HL-60 (cell line): ENCODE data around the gene ME2.
"Not testable (repeated sequence)": the region's sequence is repeated elsewhere in the genome, so short reads cannot be mapped to it uniquely, and the experiment has no call there.

Source experiments
- DNase-seq, 2 experiments: peaks; one replicate each; pipeline ENCODE4 v3.0.0-alpha.2; 2010 to 2020; ENCODE audit warnings: low read depth in 1 of 2, low spot score in 1 of 2
- H3K27ac ChIP-seq: fragments of 250-450 bp; sonication (Bioruptor Pico); replicated peaks from 2 replicates; pipeline ENCODE4 v1.5.1; 2020; ENCODE audit warnings: mild to moderate bottlenecking, moderate library complexity
- H3K27me3 ChIP-seq: fragments of 250-450 bp; sonication (Bioruptor Pico); 2 replicates; pipeline ENCODE4 v1.5.1; 2021; ENCODE audit warnings: mild to moderate bottlenecking, moderate library complexity; ENCODE audit not compliant: insufficient read depth, poor library complexity, severe bottlenecking
- H3K4me3 ChIP-seq: replicated peaks from 2 replicates; pipeline ENCODE4 v1.5.1; 2011; ENCODE audit warnings: mild to moderate bottlenecking, control low read depth, low read length; ENCODE audit not compliant: insufficient read depth
- CTCF ChIP-seq: IDR thresholded peaks from one replicate; pipeline ENCODE4 v1.5.1; 2011; ENCODE audit warnings: low read length, control low read depth, inconsistent platforms; ENCODE audit not compliant: insufficient read depth
- GABPA ChIP-seq: IDR thresholded peaks from 2 replicates; pipeline ENCODE4 v1.6.1; 2012; ENCODE audit warnings: low read depth
- POLR2AphosphoS5 ChIP-seq: IDR thresholded peaks from 2 replicates; pipeline ENCODE4 v1.6.1; 2012; ENCODE audit warnings: low read depth
- REST ChIP-seq: IDR thresholded peaks from 2 replicates; pipeline ENCODE4 v1.6.1; 2012; ENCODE audit warnings: low read depth; ENCODE audit not compliant: insufficient replicate concordance
- SPI1 ChIP-seq: IDR thresholded peaks from 2 replicates; pipeline ENCODE4 v1.6.1; 2012; ENCODE audit warnings: low read depth, mild to moderate bottlenecking, borderline replicate concordance

Gene ME2

GRCh38 chr18:50877545-50878265 lies 1.2 kb upstream of the ME2 start:
- no peak for TF ChIP-seq CTCF
- TF ChIP-seq POLR2AphosphoS5, result no peak
- no peak for TF ChIP-seq REST
- no peak for TF ChIP-seq SPI1
- TF ChIP-seq GABPA, result no peak
- H3K27me3 ChIP-seq, result no peaks in the 10 kb centered on the region
- H3K27ac ChIP-seq, result peak overlapping the region; percentile 99
- peak in 1 of 2 experiments; percentile 51 for DNase-seq
- peak overlapping the region; percentile 84 for H3K4me3 ChIP-seq

- Histone ChIP-seq H3K4me3 (peak overlapping the region; percentile 84), H3K27ac (peak overlapping the region; percentile 99), H3K27me3 (no peaks in the 10 kb centered on the region)
- TF ChIP-seq REST, result no peak
- no peak for TF ChIP-seq SPI1
- no peak for TF ChIP-seq CTCF
- TF ChIP-seq GABPA, result no peak
- no peak for TF ChIP-seq POLR2AphosphoS5
- peak in 1 of 2 experiments; percentile 48 for DNase-seq
Observed at GRCh38 chr18:50879302-50880118, 592 bp downstream of the ME2 start.

- Histone ChIP-seq H3K4me3 (peak overlapping the region; percentile 84), H3K27ac (peak overlapping the region; percentile 99), H3K27me3 (no peaks in the 10 kb centered on the region)
- peak in 1 of 2 experiments; percentile 22 for DNase-seq
- no peak for TF ChIP-seq SPI1
- TF ChIP-seq REST, result no peak
- TF ChIP-seq GABPA, result no peak
- no peak for TF ChIP-seq CTCF
- TF ChIP-seq POLR2AphosphoS5, result no peak
Observed at GRCh38 chr18:50880119-50880465, 1.2 kb downstream of the ME2 start.

GRCh38 chr18:50880944-50881343 lies 2.0 kb downstream of the ME2 start:
- peak in 1 of 2 experiments; percentile 71 for DNase-seq
- Histone ChIP-seq H3K27ac (peak overlapping the region; percentile 99; the same call in 1 of the 2 replicates), H3K4me3 (peak overlapping the region; percentile 84)
- not testable (repeated sequence) for H3K27me3 ChIP-seq
